HFF-Myc (cell line): Measurements from ENCODE around the gene IL1A.

Source experiments
- DNase-seq: peaks from one replicate; pipeline ENCODE4 v3.0.0-alpha.2; 2011; ENCODE audit warnings: low read depth; ENCODE audit errors: extremely low read depth
- H3K4me3 ChIP-seq: replicated peaks from 2 replicates; pipeline ENCODE4 v1.5.1; 2011; ENCODE audit warnings: low read depth, mild to moderate bottlenecking, control low read depth, low read length
- CTCF ChIP-seq: IDR thresholded peaks from 2 replicates; pipeline ENCODE4 v1.5.1; 2012; ENCODE audit warnings: mild to moderate bottlenecking, low read depth, low read length, control low read depth; ENCODE audit errors: missing control alignments

IL1A gene

GRCh38 chr2:112767693-112768330, 16.5 kb downstream of the IL1A start:
- no peak for TF ChIP-seq CTCF
- no peak for DNase-seq
- no peak overlapping the region for H3K4me3 ChIP-seq

DNA sequence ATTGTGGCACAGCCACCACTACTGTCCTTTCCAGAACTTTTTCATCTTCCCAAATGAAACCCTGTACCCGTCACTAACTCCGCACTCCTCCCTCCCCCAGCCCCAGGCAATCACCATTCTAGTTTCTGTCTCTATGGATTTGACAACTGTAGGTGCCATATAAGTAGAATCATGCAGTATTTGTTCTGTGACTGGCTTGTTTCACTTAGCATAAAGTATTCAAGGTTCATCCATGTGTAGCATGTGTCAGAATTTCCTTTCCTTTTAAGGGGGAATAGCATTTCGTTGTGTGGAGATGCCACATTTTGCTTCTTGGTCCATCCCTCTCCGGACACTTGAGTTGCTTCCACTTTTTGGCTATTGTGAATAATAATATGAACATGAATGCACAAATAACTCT, 19.0 kb downstream of the IL1A start:
- H3K4me3 ChIP-seq: peak overlapping the region; percentile 76
- no peak for TF ChIP-seq CTCF
- no peak for DNase-seq

DNA sequence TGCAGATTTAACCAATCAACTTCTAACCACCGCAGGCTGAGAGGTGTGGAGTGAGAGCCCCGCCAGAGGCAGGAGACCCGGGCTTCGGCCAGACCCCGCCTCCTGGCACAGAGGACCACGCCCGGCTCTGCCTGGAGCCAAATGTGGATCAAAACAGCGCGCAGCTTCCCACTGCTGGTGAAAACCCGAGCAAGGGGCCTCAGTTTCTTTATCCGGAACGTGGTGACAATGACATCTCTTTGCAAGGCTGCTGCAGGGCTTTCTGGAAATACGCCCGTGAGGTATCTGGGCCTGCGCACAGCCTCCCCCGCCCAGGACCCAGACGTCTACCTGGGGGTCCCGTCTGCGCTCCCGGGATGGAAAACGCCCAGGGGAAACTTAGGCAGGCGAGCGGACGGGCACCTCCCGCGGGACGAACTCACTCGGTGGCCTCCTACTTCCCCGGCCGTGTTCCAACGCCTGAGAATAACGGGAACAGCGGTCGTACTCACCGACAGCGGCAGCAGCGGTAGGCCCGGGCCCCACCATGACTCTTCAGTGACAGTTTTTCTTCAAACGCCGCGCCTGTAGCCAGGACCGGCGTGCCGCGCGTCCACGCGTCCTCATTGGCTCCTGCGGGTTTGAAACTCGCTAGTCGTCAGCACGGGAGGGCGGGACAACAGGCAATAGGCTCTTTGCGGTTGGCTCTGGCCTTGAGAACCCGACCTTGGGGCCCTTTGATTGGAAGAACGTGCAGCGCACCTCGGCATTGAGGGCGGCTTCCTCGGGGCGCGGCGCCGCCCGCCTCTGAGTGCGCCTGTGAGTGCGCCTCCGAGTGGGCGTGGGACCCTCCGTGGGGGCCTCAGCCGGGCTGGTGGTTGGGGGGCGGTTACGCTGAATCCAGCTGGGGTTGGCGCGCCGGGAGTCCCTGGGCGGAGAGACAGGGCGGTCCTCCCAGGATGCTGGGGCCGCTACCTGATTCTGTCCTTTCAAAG, 19.9 kb downstream of the IL1A start, which contains the start of gene CKAP2L:
Gene CKAP2L, minus strand, starts transcription at position 539 of the 974 bp plus-strand sequence. Its CDS starts 11 bp downstream, at position 528.
- peak; percentile 96 for DNase-seq
- no peak for TF ChIP-seq CTCF

DNA sequence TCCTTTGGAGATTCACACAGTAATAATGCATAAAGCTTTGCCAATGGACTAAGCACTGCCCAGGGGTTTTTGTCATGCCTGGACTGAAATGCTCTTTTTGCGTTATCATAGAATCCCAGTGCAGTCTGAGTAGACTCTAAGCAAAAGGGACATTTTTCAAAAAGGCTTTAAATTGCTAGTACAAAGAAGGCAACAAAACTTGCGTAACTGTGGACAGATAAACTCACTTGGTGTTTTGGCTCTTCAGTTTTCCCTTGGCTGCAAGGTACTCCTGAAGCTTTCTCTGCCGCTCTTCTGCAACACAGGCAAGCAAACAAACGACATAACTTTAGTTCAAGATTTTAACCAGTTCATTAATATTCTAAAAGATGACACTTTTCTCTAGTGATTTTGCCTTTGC, 22.0 kb downstream of the IL1A start:
- TF ChIP-seq CTCF: no peak
- DNase-seq: no peak
- no peak overlapping the region; the same call in 1 of the 2 replicates for H3K4me3 ChIP-seq

More for the DNA sequence above, 19.9 kb downstream of the IL1A start, which contains the start of gene CKAP2L:
- H3K4me3 ChIP-seq: peak within 1 kb of the TSS; percentile 76

DNA sequence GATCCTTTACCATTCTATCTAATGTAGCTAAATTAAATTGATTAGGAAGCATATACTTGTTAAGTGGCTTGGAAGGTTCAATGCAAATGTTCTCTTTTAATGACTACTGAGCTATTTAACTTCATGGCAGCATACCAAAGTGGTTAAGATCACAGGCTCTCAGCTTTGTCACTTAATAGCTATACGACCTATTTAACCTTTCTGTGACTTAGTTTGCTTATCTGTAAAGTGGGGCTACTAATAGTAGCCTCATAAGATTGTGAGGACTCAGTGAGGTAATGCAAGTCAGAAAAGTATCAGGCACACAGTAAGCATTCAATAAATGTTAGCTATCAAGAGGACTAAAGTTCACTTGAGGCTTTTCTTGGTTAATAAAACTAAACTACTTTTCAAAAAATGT, 24.1 kb downstream of the IL1A start:
- no peak for TF ChIP-seq CTCF
- no peak overlapping the region for H3K4me3 ChIP-seq
- DNase-seq: no peak

DNA sequence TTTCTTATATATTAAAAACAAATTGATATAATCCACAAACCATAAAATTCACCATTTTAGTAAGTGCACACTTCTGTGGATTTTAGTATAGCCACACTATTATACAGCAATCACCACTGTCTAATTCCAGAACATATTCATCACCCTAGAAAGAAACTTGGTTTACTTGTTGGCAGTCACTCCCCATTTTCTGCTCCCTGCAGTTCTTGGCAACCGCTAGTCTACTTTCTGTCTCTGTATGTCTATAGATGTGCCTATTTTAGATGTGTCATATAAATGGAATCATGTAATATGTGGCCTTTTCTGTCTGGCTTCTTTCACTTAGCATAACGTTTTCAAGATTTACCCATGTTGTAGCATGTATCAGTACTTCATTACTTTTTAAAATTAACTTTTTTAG, 25.6 kb downstream of the IL1A start:
- no peak overlapping the region for H3K4me3 ChIP-seq
- TF ChIP-seq CTCF: no peak
- no peak for DNase-seq
